ENCODE measurements around the gene ATP5PD.

ATP5PD gene

DNA sequence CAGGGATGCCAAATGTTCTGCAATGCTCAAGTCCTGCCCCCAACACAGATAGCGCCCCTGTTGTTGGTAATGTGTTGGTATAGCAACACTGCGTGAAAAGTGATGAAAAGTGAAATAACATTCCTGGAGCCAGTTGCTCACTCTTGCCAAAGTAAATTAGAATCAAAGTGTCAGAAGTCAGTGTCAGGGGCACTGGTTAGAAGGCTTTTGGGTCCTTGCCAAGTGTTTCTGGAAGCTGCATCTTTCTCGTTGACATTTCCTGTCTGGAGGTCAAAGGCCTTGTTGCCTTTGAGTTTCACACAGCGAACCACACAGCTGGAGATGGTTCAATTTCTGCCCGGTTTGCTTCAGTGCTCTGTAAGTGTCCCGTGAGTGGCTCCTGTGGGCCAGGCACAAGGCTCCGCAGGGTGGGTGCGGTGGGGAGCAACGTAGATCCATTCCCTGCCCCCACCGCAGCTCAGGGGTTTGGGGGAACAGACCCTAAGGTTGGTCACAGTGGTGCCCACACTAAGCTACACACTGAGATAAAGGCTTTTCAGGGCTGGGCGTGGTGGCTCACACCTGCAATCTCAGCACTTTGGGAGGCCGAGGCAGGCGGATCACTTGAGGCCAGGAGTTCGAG is 37.4 kb upstream of the ATP5PD start:
- TF ChIP-seq, protein P1, sequence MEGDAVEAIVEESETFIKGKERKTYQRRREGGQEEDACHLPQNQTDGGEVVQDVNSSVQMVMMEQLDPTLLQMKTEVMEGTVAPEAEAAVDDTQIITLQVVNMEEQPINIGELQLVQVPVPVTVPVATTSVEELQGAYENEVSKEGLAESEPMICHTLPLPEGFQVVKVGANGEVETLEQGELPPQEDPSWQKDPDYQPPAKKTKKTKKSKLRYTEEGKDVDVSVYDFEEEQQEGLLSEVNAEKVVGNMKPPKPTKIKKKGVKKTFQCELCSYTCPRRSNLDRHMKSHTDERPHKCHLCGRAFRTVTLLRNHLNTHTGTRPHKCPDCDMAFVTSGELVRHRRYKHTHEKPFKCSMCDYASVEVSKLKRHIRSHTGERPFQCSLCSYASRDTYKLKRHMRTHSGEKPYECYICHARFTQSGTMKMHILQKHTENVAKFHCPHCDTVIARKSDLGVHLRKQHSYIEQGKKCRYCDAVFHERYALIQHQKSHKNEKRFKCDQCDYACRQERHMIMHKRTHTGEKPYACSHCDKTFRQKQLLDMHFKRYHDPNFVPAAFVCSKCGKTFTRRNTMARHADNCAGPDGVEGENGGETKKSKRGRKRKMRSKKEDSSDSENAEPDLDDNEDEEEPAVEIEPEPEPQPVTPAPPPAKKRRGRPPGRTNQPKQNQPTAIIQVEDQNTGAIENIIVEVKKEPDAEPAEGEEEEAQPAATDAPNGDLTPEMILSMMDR (IDR thresholded peaks at IDR 0.05; ENCODE audit: extremely low read depth, insufficient read depth, missing control alignments) = no peak
- in situ Hi-C loops (cut with MboI; ENCODE audit: low pct_unique_long_range_greater_than_20kb, low sequenced_read_pairs, unreplicated experiment) = no loop called here
- no peak for DNase-seq (ENCODE audit: low spot score)

DNA sequence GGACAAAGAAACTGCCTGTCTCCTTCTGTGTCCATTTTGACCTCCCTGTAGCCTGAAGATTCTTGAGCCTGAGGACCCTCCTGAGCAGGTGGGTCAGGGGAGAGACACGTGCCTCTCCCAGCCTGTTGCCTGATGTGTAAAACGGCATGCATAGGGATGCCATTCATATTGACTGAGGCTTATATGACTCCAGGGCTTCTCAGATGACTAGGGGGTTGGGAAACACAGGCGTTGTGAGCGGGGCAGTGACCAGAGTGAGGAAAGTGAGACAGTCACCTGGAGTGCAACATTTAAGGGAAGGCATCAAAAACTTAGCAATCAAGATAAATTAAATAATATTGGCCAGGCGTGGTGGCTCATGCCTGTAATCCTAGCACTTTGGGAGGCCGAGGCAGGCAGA is 35.9 kb upstream of the ATP5PD start:
- in situ Hi-C loops (cut with MboI; ENCODE audit: low pct_unique_long_range_greater_than_20kb, low sequenced_read_pairs, unreplicated experiment) = no loop called here
- no peak for DNase-seq (ENCODE audit: low spot score)
- TF ChIP-seq, protein P1 (IDR thresholded peaks at IDR 0.05; ENCODE audit: extremely low read depth, insufficient read depth, missing control alignments) = no peak

DNA sequence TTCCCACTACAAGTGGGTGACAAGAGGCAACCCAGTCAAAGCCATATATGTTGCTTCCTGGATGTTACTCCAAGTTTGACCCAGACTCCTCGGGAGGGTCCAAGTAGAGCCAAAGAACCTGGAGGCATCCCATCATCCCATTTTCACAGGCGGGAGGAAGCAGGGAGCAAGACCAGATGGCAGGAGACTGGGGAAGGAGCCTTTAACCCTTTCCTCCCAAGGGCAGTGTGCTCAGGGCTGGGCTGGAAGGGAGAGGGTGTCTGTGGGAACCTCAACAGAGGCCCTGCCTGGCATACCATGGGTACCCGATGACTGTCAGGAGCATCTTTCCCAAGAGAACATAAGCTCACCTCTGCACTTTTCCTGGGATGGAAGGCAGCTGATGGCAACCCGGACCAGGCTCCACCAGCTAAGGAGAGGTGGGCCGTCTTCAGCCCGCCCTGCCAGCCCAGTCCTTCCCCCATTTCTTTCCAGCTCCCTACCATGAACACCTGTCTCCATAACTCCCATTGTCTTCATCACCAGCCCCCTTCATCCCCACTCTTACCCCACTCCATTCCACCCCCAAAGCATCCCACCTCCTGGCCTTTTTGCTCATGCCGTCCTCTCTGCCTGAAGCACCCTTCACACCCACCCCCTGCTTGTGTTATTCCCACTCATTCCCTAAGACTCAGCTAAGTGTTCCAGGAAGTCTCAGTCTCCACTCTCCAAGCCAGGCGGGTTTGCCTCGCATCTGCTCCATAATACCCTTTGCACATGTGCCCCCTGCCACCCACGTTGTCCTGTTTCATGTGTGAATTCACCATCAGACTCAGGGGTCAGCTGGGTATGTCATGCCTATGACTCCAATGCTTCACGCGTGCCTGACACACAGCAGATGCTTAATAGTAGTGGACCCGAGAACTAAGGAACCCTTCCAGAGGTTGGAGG is 35.1 kb upstream of the ATP5PD start:
- DNase-seq (ENCODE audit: low spot score) = no peak
- in situ Hi-C loops (cut with MboI; ENCODE audit: low pct_unique_long_range_greater_than_20kb, low sequenced_read_pairs, unreplicated experiment) = no loop called here
- TF ChIP-seq, protein P1 (IDR thresholded peaks at IDR 0.05; ENCODE audit: extremely low read depth, insufficient read depth, missing control alignments) = no peak

GRCh38 chr17:75079023-75079373 is 32.2 kb upstream of the ATP5PD start:
- TF ChIP-seq, protein P1 (IDR thresholded peaks at IDR 0.05; ENCODE audit: extremely low read depth, insufficient read depth, missing control alignments) = no peak
- in situ Hi-C loops (cut with MboI; ENCODE audit: low pct_unique_long_range_greater_than_20kb, low sequenced_read_pairs, unreplicated experiment) = no loop called here
- no peak for DNase-seq (ENCODE audit: low spot score)

DNA sequence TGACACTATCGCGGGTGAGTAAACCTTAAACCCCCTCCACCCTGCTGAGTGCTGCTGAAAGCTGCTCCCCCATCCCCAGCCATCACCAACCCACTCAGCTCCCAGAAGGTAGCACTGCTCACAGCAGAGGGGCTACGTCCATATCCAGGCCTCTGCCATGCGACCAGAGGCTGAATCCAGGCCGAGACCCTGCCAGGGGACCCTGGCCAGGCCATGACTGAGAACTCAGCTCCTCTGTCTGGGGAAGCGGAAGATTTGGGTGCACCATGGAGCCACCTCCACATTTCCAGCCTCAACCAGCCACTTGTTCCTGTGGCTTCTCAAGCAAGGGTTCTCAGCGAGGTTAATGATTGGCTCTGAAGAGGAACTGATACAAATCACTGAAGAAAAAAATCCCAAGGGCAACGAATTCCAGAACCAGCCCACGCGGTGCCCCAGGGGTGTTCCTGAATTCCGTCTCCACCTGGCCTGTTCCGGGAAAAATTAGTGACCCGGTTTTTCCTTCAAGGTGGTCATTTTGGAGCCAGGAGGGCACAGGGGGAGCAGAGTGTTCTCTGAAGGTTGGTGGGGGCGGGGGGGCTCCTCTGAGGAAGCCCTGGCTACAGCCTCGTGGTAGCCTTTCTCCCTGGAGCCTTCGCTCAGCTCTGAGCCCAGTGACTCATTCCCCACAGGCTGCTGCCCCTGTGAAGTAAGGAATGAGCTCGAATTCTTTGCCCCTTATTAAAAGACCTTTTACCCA is 31.7 kb upstream of the ATP5PD start:
- TF ChIP-seq, protein P1 (IDR thresholded peaks at IDR 0.05; ENCODE audit: extremely low read depth, insufficient read depth, missing control alignments) = no peak
- in situ Hi-C loops (cut with MboI; ENCODE audit: low pct_unique_long_range_greater_than_20kb, low sequenced_read_pairs, unreplicated experiment) = no loop called here
- peak; percentile 76 for DNase-seq (ENCODE audit: low spot score)

- DNase-seq (ENCODE audit: low spot score) = peak; percentile 83
- TF ChIP-seq, protein P1 (IDR thresholded peaks at IDR 0.05; ENCODE audit: extremely low read depth, insufficient read depth, missing control alignments) = peak; percentile 57
- in situ Hi-C loops (cut with MboI; ENCODE audit: low pct_unique_long_range_greater_than_20kb, low sequenced_read_pairs, unreplicated experiment) = no loop called here
These were observed 30.9 kb upstream of the ATP5PD start for GRCh38 chr17:75077496-75078283.

Data from GM13977 (cell line).